GM21619 (cell line): ENCODE measurements around the gene PTOV1.

ENCODE experiments used
- ATAC-seq: cut with Tn5 transposase; IDR thresholded peaks from one replicate; pipeline ENCODE4 v1.9.1; 2021; ENCODE audit not compliant: unreplicated experiment

PTOV1 gene

GRCh38 chr19:49858088-49858985 is 7.4 kb downstream of the PTOV1 start:
- ATAC-seq: no peak

DNA sequence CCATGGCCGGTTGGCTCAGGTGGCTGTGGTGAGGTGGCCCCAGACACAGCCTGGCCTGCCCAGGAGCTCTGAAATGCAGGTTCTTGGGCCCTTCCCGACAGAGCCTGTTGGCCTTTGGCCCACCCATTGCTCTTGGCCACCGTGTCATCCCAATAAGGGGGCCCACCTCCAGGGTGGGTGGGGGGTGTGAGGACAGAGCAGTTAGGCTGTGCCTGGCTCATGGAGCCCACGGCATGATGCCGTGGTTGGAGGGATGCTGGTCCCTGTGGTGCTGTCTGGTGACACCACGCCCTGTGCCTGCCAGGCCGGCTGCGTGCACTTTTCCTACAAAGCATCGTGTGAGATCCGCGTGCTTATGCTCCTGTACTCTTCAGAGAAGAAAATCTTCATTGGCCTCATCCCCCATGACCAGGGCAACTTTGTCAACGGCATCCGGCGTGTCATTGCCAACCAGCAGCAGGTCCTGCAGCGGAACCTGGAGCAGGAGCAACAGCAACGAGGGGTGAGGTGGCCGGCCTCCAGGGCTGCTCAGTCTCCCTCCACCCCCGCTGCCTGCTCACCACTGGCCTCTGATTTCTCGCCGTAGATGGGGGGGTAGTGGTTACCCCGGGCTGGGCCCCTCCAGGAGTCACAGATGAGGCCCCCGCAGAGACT is 8.8 kb downstream of the PTOV1 start:
- ATAC-seq: no peak

DNA sequence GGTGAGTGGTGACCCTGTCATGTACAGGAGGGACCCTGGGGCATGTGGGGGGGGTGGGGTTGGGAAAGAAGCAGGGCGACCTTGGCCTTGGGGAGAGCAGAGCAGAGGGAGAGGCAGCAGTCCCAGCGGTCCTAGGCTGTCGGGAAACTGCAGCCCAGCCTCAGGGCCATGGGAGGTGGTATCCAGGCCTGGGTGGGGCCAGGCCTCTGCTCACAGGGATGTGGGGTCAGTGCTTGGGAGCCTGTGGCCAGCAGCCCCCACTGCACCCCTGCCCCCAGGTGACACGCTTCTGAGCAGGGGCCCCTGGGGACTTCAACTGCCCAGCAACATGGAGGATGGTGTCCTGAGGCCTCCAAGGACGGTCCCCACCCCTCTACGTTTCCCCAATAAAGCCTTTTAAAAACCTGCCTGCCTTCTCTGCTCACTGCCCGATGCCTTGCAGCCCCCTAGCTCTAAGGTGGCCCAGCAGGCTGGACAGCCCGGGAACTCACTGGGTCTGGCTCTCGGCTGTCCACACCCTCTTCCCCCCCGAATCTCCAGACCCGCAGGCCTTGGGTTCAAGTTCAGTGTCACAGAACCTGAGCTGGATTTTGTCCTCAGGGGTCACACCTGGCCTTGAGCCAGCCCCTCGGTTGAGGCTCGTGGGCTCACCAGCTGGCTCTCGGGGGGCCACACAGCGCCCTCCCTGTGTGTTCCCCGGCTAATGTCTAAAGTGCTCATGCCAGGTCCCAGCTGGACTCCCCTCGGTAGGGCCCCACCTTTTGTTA is 9.6 kb downstream of the PTOV1 start:
- no peak for ATAC-seq

- no peak for ATAC-seq
Observed at GRCh38 chr19:49861107-49861506, 10.1 kb downstream of the PTOV1 start.

GRCh38 chr19:49861541-49862378 is 10.8 kb downstream of the PTOV1 start:
- no peak for ATAC-seq

- ATAC-seq: no peak
Observed at GRCh38 chr19:49862391-49863253, 11.7 kb downstream of the PTOV1 start.

- ATAC-seq: no peak
Observed at GRCh38 chr19:49863254-49863934, 12.4 kb downstream of the PTOV1 start.

GRCh38 chr19:49863935-49864320 is 13.0 kb downstream of the PTOV1 start:
- ATAC-seq: no peak

DNA sequence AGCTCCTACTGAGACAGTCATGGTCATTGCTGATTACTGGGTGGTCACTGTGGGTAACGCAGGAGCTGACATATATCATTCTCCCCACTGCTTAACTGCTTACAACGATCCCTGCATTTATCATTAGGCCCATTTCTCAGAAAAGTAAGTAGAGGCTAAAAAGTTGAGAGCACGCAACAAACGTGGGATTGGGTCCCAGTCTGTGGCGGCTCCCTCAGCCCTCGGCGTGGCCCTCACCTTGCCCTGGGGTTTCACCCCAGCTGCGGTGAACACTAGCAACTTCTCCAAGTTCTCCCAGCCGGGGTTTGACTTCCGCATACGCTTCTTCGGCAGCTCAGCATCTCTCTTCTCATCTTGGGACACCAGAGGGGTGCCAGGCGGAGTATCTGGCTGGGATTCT is 13.9 kb downstream of the PTOV1 start:
- ATAC-seq: no peak

- ATAC-seq: peak; percentile 33
Observed at GRCh38 chr19:49866933-49867782, 16.2 kb downstream of the PTOV1 start, which contains the start of gene PNKP. Gene PNKP (minus strand): TSS chr19:49867576. CDS start chr19:49867204, 372 bp downstream.

DNA sequence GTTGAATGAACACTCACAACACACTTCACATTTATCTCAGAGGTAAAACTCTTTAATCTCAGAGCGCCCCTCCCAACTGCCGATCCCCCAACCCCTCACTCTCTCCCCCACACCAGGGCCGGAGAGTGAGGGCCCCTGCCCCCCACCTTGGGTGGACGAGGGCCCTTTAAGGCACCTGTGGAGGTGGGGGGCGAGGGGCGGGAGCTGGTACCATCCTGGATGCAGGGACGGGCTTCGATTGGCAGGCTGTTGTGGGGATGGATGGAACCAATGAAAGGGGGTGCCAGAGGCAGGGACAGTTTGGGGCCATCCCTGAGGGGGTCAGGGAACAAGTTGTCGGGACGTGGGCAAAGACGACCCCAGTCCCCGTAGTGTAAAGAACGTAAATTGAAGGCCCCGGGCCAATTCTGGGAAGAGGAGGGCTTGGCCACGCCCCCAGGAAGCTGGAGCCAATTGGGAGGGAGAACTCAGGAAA is 18.1 kb downstream of the PTOV1 start:
- no peak for ATAC-seq

GRCh38 chr19:49869484-49870308 is 18.7 kb downstream of the PTOV1 start:
- ATAC-seq: peak; percentile 66

DNA sequence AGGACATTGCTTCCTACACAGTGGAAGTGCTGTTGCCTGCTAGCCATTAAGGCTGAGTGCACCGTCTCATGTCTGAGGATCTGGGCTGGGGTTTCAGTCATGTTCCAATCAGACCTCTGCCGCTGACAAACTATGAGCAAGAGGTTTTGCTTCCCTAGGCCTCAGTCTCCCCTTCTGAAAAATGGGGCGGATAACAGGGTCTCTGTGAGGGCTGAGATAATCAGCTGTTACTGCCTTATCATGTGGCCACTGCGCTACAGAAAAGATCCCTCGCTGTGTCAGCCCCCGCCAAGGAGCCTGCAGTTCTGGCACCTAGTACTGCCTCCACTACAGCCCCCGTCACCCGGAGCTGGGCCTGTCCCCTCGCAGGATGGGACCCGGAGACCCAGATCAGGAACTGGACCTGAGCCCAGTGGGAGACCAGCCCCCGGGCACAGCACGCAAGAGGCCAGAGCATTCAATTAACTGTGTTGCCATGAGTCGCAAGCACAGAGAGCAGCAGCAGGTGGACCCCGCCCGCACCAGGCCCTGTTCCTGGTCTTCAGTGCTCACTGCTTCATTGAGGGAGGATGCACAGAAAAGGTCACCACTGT is 19.4 kb downstream of the PTOV1 start:
- no peak for ATAC-seq

DNA sequence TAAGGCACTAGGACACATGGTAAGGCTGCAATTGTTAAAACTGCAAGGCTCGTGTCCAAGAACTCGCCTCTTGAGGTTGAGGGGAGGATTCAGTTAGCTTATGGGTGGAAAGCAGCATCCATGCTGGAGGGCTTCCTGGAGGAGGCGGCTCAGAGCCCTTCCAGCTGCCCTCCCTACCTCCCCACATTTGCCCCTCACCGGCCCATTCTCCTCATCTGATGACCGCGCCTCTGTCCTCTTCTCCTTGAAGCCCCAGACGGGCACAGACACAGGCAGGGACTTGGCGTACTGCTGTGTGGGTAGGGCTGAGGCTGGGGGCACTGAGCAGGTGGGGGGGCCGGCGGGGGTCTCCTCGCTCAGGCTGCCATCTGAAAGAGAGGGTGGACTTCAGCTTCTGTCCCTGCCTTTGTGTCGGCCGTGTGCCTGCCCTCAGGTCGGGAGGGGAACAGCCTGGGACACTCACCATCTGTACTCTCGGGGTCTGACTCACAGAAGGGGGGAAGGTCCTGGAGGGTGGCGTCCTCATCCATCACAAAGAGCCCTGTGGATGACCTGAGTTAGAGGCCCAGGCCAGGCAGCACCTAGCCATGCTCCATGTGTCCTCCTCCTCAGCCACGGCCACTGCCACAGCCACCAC is 20.5 kb downstream of the PTOV1 start:
- ATAC-seq: no peak

DNA sequence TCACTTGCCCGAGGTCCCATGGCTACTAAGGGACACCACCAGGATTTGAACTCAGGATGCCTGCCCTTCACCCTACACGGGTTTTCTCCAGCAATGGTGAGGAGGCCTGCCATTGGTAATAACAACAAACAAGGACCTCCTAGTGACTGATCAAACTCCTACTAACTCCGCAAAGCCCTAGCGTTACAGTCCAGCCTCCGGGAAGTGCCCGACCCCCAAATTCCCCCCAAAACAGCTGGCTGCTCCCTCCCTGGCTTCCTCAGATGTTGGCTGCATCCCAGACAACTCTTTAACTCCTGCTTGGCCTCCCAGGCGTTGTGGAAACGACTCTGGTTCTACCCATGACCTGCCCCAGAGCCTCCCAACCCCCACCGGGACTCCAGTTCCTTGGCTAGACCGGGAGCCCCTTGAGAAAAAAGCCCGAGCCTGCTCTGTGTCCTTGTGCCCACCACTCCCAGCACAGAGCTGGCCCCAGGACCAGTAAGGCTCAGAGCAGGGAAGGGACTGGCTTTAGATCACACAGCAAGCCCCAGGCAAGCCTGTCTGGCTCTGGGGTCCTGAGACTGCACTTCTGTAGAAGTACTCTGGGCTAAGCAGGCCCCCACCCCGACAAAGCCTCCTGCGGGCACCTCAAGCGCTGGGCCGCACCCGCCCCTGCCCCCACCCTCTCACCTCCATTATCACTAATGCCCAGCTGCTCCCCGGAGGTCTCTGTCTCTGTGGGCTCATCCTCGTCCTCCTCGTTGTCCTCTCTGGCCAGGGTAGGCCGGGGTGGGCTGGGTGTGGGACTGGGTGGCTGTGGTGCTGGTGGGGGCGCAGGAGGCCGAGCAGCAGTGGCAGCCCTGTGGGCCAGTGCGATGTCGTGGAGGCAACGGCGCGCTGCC is 21.5 kb downstream of the PTOV1 start:
- ATAC-seq: no peak
